GM12865 (cell line): Measurements from ENCODE around the gene FSHR.

ENCODE experiments used
- DNase-seq: peaks from one replicate; pipeline ENCODE4 v3.0.0; 2010; ENCODE audit warnings: low read depth
- H3K4me3 ChIP-seq: 2 replicates; pipeline ENCODE4 v1.5.1; 2011; ENCODE audit warnings: mild to moderate bottlenecking, low read depth, low read length, control low read depth
- TF ChIP-seq, protein P1 (sequence below): IDR thresholded peaks from 2 replicates; pipeline ENCODE4 v1.5.1; 2011; ENCODE audit warnings: low read length, control low read depth, low read depth, inconsistent platforms; ENCODE audit not compliant: insufficient read depth; ENCODE audit errors: missing control alignments

Gene FSHR, protein sequence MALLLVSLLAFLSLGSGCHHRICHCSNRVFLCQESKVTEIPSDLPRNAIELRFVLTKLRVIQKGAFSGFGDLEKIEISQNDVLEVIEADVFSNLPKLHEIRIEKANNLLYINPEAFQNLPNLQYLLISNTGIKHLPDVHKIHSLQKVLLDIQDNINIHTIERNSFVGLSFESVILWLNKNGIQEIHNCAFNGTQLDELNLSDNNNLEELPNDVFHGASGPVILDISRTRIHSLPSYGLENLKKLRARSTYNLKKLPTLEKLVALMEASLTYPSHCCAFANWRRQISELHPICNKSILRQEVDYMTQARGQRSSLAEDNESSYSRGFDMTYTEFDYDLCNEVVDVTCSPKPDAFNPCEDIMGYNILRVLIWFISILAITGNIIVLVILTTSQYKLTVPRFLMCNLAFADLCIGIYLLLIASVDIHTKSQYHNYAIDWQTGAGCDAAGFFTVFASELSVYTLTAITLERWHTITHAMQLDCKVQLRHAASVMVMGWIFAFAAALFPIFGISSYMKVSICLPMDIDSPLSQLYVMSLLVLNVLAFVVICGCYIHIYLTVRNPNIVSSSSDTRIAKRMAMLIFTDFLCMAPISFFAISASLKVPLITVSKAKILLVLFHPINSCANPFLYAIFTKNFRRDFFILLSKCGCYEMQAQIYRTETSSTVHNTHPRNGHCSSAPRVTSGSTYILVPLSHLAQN

DNA sequence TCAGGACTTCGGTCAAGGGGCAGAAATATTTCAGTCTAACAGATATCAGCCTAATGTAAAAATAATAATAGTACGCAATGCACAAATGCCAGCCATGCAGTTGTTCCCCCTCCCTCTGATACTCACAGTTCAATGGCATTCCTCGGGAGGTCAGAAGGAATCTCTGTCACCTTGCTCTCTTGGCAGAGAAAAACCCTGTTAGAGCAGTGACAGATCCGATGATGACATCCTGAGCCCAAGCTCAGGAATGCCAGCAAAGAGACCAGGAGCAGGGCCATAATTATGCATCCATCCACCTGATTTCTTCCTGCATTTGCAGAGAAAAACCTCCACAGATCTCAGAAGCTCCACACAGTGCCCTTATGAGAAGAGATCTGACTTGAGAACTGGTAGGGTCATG, at the start of gene FSHR:
TSS of gene FSHR (minus strand) at position 376 of the 400 bp plus-strand sequence. CDS start at position 278, 98 bp downstream.
- TF ChIP-seq, protein P1, sequence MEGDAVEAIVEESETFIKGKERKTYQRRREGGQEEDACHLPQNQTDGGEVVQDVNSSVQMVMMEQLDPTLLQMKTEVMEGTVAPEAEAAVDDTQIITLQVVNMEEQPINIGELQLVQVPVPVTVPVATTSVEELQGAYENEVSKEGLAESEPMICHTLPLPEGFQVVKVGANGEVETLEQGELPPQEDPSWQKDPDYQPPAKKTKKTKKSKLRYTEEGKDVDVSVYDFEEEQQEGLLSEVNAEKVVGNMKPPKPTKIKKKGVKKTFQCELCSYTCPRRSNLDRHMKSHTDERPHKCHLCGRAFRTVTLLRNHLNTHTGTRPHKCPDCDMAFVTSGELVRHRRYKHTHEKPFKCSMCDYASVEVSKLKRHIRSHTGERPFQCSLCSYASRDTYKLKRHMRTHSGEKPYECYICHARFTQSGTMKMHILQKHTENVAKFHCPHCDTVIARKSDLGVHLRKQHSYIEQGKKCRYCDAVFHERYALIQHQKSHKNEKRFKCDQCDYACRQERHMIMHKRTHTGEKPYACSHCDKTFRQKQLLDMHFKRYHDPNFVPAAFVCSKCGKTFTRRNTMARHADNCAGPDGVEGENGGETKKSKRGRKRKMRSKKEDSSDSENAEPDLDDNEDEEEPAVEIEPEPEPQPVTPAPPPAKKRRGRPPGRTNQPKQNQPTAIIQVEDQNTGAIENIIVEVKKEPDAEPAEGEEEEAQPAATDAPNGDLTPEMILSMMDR: no peak

DNA sequence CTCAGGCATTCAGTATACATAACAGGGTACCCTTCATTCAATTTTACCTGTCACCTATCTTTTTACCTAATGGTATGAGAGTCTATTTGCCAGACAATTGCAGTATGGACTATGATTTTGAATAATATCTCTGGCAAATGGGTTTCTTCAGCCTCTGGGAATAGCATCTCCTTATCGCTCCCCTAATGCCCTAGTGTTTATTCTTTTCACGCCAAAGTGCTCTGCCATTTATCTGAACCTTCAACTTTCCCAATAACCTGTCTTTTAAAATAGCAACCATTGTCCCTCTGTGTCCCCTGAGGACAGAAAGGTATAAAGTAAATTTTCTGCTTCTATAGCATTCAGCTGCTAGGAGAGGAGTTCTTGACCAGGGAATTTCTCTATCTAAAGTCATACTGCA, 45.0 kb upstream of the FSHR start:
- no peak for DNase-seq
- H3K4me3 ChIP-seq: no peak overlapping the region
- TF ChIP-seq, protein P1: no peak

More for the DNA sequence above, at the start of gene FSHR:
- DNase-seq: no peak
- H3K4me3 ChIP-seq: no peak within 1 kb of the TSS

DNA sequence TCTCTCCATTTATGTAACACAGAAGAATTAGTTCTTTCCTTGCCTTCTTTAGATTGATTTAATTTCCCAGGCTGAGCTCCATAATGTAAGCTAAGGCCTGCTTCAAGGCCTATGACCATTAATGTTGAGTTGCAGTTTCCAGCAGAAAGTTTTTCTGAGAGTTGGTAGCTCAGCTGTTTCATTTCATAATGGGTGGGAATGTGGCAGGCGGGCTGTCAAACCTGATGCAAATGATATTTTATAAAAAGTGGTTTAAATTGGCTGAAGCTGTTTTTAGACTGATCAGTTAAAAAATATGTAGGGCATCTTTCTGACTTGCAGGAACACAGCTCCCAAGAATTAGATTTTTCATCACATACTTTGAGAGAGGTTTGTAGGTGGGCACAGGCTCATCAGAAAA, 40.4 kb upstream of the FSHR start:
- TF ChIP-seq, protein P1: no peak
- H3K4me3 ChIP-seq: no peak overlapping the region
- no peak for DNase-seq

DNA sequence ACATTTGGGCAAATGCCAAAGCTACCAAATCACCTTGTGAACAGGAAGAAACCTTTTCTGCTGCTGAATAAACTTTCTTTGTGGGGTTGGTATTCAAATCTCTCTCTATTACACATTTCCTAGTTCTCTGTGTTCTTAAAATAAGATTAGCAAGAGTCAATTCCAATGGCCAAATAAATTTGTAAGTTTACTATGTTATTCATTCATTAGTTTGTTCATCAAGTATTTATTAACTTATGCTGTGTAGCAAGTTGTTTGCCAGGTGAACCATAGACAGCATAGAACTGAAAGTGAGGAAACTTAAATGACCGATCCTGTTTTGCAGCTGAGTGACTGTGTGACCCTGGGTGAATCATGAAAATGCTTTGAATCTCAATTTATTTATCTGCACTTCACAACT, 37.7 kb upstream of the FSHR start:
- TF ChIP-seq, protein P1: no peak
- no peak overlapping the region for H3K4me3 ChIP-seq
- DNase-seq: no peak

DNA sequence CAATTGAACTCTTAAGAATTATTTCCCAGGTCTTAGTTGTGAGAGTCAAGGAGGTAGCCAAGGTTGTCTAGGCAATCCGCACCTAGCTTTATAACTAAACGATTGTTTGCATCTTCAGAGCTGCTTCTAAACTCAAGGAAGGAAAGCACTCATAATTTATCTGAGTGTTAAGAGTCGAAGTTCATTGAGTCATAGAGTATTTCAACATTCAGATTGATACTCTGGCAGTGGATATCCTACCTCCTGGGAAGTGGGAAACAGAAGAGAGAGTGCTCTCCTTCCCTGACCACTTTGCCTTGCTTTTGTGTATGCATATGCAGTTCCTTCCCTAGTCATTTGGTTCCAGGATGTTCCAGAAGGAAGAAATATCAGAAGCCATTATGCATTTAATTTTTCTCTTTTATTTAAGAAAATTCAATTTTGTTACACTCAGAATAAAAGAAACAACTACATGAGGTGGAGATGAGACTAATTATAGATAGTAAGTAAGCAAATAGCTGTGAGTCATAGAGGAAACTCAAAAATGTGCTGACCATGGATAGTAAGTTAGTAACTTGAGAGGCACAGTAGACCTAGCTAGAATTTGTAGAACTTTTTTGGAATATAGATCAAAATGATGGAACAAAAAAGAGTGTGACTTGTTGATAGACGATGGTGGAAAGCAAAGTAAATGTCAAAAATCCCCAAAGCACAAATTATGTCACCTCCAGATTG, 35.4 kb upstream of the FSHR start:
- no peak overlapping the region for H3K4me3 ChIP-seq
- no peak for DNase-seq
- TF ChIP-seq, protein P1: no peak

DNA sequence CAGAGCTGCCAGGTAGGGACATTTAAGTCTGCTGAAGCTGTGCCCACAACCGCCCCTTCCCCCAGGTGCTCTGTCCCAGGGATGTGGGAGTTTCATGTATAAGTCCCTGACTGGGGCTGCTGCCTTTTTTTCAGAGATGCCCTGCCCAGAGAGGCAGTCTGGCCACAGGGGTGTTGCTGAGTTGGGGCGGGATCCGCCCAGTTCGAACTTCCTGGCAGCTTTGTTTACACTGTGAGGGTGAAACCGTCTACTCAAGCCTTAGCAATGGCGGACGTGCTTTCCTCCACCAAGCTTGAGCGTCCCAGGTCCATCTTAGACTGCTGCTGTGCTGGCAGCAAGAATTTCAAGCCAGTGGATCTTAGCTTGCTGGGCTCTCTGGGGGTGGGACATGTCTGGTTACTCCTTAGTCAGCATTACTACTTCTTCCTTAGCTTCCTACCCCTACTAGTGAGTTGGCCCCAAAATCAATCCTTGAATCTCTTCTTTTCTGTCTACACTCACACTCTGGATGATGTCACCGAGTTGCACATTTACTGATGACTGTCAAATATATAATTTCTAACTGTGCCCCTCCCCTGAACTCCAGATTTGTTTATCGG, 31.8 kb upstream of the FSHR start:
- TF ChIP-seq, protein P1: no peak

More for the DNA sequence above, 31.8 kb upstream of the FSHR start:
- no peak for DNase-seq
- no peak overlapping the region for H3K4me3 ChIP-seq
